ENCODE measurements around the gene COG1. TPM values are rescaled to one million over a fixed set of nuclear protein-coding genes. Genes with fewer than 3 reads are reported as not detected.

COG1 gene
- total RNA-seq, 1 donor from 2014 or later = 11.7 TPM

DNA sequence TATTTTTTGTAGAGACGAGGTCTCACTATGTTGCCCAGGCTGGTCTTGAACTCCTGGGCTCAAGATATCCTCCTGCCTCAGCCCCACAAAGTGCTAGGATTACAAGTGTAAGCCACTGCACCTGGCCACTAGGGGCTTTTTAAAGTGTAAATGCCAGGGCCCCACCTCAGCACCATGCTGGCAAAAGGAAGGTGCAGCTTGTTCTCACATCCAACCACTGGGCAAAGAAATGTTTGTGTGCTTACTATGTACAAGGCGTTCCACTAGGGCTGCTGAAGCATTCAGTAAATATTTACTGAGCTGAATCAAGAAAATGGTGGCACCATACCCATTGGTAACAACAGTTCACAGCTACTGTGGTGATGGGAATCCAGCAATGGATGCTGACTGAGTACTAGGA is 22.6 kb downstream of the COG1 start:
- H3K4me3 ChIP-seq = no peak overlapping the region
- H3F3A ChIP-seq (ENCODE audit: low read depth) = no peaks in the 10 kb centered on the region
- H3K9me3 ChIP-seq (ENCODE audit: low read depth) = no peaks in the 10 kb centered on the region
- no peak overlapping the region for H2AFZ ChIP-seq (replicated peaks)
- Mint-ChIP-seq H3K27ac (no peak overlapping the region), H3K4me3 (no peak overlapping the region), H3K36me3 (peaks cover 7% of the 10 kb centered on the region), H3K4me1 (no peaks in the 10 kb centered on the region), H3K27me3 (ENCODE audit: insufficient read depth, low read depth) (no peaks in the 10 kb centered on the region), H3K9me3 (no peaks in the 10 kb centered on the region)
- H3K36me3 ChIP-seq = no peaks in the 10 kb centered on the region
- H3K27ac ChIP-seq = no peak overlapping the region
- H4K20me1 ChIP-seq (ENCODE audit: low read depth) = peaks cover 30% of the 10 kb centered on the region
- no peaks in the 10 kb centered on the region for H3K27me3 ChIP-seq
- DNase-seq (ENCODE audit: low spot score) = no peak
- H3K4me1 ChIP-seq = no peaks in the 10 kb centered on the region
- H3K4me2 ChIP-seq = no peak overlapping the region
- peaks cover 56% of the 10 kb centered on the region for H3K79me2 ChIP-seq (ENCODE audit: low read depth)
- no peak for TF ChIP-seq EZH2phosphoT487 (IDR thresholded peaks at IDR 0.05)
- TF ChIP-seq, protein P1, sequence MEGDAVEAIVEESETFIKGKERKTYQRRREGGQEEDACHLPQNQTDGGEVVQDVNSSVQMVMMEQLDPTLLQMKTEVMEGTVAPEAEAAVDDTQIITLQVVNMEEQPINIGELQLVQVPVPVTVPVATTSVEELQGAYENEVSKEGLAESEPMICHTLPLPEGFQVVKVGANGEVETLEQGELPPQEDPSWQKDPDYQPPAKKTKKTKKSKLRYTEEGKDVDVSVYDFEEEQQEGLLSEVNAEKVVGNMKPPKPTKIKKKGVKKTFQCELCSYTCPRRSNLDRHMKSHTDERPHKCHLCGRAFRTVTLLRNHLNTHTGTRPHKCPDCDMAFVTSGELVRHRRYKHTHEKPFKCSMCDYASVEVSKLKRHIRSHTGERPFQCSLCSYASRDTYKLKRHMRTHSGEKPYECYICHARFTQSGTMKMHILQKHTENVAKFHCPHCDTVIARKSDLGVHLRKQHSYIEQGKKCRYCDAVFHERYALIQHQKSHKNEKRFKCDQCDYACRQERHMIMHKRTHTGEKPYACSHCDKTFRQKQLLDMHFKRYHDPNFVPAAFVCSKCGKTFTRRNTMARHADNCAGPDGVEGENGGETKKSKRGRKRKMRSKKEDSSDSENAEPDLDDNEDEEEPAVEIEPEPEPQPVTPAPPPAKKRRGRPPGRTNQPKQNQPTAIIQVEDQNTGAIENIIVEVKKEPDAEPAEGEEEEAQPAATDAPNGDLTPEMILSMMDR (IDR thresholded peaks at IDR 0.05) = peak; percentile 12
- no peak for TF ChIP-seq EZH2 (IDR thresholded peaks at IDR 0.05)
- H3K9ac ChIP-seq = no peak overlapping the region

DNA sequence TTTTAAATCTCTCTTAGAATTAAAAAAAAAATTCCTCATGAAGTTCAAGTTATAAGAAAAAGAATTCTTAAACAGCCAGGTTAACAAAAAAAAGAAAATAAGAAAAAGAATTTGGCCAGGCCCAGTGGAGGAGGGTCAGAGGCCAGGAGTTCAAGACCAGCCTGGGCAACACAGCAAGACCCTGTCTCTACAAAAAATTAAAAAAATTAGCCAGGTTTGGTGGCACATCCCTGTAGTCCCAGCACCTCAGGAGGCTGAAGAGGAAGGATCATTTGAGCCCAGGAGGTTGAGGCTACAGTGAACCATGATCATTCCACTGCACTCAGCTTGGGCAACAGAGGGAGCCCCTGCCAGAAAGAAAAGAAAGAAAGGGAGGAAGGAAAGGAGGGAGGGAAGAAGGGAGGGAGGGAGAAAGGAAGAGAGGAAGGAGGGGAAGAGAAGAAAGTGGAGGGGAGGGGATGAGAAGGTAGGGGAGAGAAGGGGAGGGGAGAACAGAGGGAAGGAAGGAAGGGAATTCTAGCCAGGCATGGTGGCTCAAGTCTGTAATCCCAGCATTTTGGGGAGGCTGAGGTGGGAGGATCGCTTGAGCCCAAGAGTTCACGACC is 30.9 kb downstream of the COG1 start:
- TF ChIP-seq EZH2phosphoT487 (IDR thresholded peaks at IDR 0.05) (no peak), EZH2 (IDR thresholded peaks at IDR 0.05) (no peak)
- TF ChIP-seq, protein P1 (IDR thresholded peaks at IDR 0.05) = no peak
- Mint-ChIP-seq H3K27ac (no peak overlapping the region), H3K4me3 (no peak overlapping the region), H3K27me3 (ENCODE audit: insufficient read depth, low read depth) (no peaks in the 10 kb centered on the region), H3K4me1 (peaks cover 5% of the 10 kb centered on the region), H3K36me3 (peaks cover 2% of the 10 kb centered on the region), H3K9me3 (no peaks in the 10 kb centered on the region)
- H3K9ac ChIP-seq = no peak overlapping the region
- H3K79me2 ChIP-seq (ENCODE audit: low read depth) = peaks cover 70% of the 10 kb centered on the region
- DNase-seq (ENCODE audit: low spot score) = no peak
- H3K4me2 ChIP-seq = no peak overlapping the region
- no peak overlapping the region for H3K4me3 ChIP-seq
- H2AFZ ChIP-seq (replicated peaks) = no peak overlapping the region
- no peaks in the 10 kb centered on the region for H3K9me3 ChIP-seq (ENCODE audit: low read depth)
- H3K4me1 ChIP-seq = peaks cover 8% of the 10 kb centered on the region
- H3K36me3 ChIP-seq = no peaks in the 10 kb centered on the region
- H4K20me1 ChIP-seq (ENCODE audit: low read depth) = peaks cover 6% of the 10 kb centered on the region
- no peaks in the 10 kb centered on the region for H3F3A ChIP-seq (ENCODE audit: low read depth)
- H3K27ac ChIP-seq = no peak overlapping the region
- no peaks in the 10 kb centered on the region for H3K27me3 ChIP-seq

DNA sequence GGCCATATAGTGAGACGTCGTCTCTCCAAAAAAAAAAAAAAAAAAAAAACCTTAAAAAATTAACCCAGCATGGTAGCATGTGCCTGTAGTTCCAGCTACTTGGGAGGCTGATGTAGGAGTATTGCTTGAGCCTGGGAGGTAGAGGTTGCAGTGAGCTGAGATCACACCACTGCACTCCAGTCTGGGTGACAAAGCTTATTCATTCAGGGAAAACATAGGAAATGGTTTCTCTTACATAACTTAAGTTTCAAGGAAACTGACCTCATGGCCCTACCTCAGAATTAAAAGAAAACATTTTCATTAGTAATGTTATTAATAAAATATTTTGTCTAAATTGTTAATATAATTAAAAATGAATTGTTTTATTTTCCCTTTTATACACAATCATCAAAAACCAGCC is 31.4 kb downstream of the COG1 start:
- no peak overlapping the region for H3K9ac ChIP-seq
- Mint-ChIP-seq H3K4me1 (peaks cover 10% of the 10 kb centered on the region), H3K4me3 (no peak overlapping the region), H3K36me3 (peaks cover under 1% of the 10 kb centered on the region), H3K27me3 (ENCODE audit: insufficient read depth, low read depth) (no peaks in the 10 kb centered on the region), H3K27ac (no peak overlapping the region), H3K9me3 (no peaks in the 10 kb centered on the region)
- no peak for DNase-seq (ENCODE audit: low spot score)
- H3K4me3 ChIP-seq = no peak overlapping the region
- no peak overlapping the region for H2AFZ ChIP-seq (replicated peaks)
- no peaks in the 10 kb centered on the region for H3K9me3 ChIP-seq (ENCODE audit: low read depth)
- peaks cover 11% of the 10 kb centered on the region for H4K20me1 ChIP-seq (ENCODE audit: low read depth)
- no peak overlapping the region for H3K27ac ChIP-seq
- H3K36me3 ChIP-seq = no peaks in the 10 kb centered on the region
- peaks cover 8% of the 10 kb centered on the region for H3K4me1 ChIP-seq
- no peak overlapping the region for H3K4me2 ChIP-seq
- H3K27me3 ChIP-seq = no peaks in the 10 kb centered on the region
- peaks cover 73% of the 10 kb centered on the region for H3K79me2 ChIP-seq (ENCODE audit: low read depth)
- no peaks in the 10 kb centered on the region for H3F3A ChIP-seq (ENCODE audit: low read depth)
- no peak for TF ChIP-seq EZH2phosphoT487 (IDR thresholded peaks at IDR 0.05)

DNA sequence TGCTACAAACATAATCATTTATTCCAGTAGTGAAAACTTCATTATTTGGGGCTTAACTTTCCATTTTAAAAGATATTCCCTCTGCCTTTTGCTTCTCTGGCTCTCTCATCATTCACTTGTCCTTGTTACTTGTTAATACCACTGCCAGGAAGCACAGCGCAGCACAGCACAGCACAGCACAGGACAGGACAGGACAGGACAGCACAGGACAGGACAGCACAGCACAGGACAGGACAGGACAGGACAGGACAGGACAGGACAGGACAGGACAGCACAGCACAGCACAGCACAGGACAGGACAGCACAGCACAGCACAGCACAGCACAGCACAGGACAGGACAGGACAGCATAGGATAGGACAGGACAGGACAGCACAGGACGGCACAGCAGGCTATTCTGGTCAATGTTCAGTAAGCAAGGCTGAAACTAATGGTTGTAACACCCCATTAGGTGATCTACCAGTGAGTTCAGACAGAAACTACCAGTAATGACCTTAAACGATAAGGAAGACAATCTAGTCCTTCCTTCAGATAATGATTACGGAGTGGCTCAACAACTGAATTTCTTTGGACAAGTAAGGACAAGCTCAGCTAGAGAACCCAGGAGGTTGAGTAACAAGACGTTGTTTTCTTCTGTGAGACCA is 31.9 kb downstream of the COG1 start:
- Histone ChIP-seq H3K9me3 (ENCODE audit: low read depth) (no peaks in the 10 kb centered on the region), H3K4me2 (no peak overlapping the region), H3K4me1 (peaks cover 8% of the 10 kb centered on the region), H3K27me3 (no peaks in the 10 kb centered on the region), H4K20me1 (ENCODE audit: low read depth) (peaks cover 13% of the 10 kb centered on the region), H3K9ac (no peak overlapping the region), H3K4me3 (no peak overlapping the region), H3K27ac (no peak overlapping the region), H3K36me3 (no peaks in the 10 kb centered on the region), H3K79me2 (ENCODE audit: low read depth) (peaks cover 73% of the 10 kb centered on the region), H2AFZ (replicated peaks) (no peak overlapping the region), H3F3A (ENCODE audit: low read depth) (no peaks in the 10 kb centered on the region)
- Mint-ChIP-seq H3K4me1 (peaks cover 12% of the 10 kb centered on the region), H3K9me3 (no peaks in the 10 kb centered on the region), H3K27ac (no peak overlapping the region), H3K4me3 (no peak overlapping the region), H3K36me3 (no peaks in the 10 kb centered on the region), H3K27me3 (ENCODE audit: insufficient read depth, low read depth) (no peaks in the 10 kb centered on the region)
- DNase-seq (ENCODE audit: low spot score) = no peak
- TF ChIP-seq EZH2 (IDR thresholded peaks at IDR 0.05) (no peak), EZH2phosphoT487 (IDR thresholded peaks at IDR 0.05) (no peak)
- TF ChIP-seq, protein P1 (IDR thresholded peaks at IDR 0.05) = no peak
